Measurements from ENCODE around the gene TMEM138.

TMEM138 gene

GRCh38 chr11:61413496-61413895 lies 51.3 kb downstream of the TMEM138 start:
- Histone ChIP-seq H3K36me3 (ENCODE audit: control insufficient read depth, low read length) (peaks cover 97% of the 10 kb centered on the region), H3K27me3 (ENCODE audit: control insufficient read depth, low read length) (no peaks in the 10 kb centered on the region), H3K27ac (ENCODE audit: low read depth, low read length) (no peak overlapping the region), H3K4me2 (ENCODE audit: low read length) (no peak overlapping the region), H3K79me2 (ENCODE audit: control insufficient read depth, low read length) (peaks cover 30% of the 10 kb centered on the region), H3F3A (ENCODE audit: control insufficient read depth, insufficient read depth) (0 out of 2 replicates have a peak, but pooled peaks cover 3% of the 10 kb centered on the region), H3K9me3 (ENCODE audit: control insufficient read depth, insufficient read depth, low read length) (no peaks in the 10 kb centered on the region), H3K4me1 (ENCODE audit: control insufficient read depth, low read length) (no peaks in the 10 kb centered on the region), H3K4me3 (ENCODE audit: low read length) (no peak overlapping the region), H3K9me2 (replicated peaks; ENCODE audit: control insufficient read depth, low read length) (no peaks in the 10 kb centered on the region), H4K20me1 (ENCODE audit: control insufficient read depth, insufficient read depth, low read depth, low read length) (0 out of 2 replicates have a peak, but pooled peaks cover 8% of the 10 kb centered on the region)
- TF ChIP-seq CTCF (IDR thresholded peaks at IDR 0.05; ENCODE audit: low read depth, low read length, poor library complexity, severe bottlenecking): no peak
- no peak for TF ChIP-seq EZH2phosphoT487 (IDR thresholded peaks at IDR 0.05; ENCODE audit: borderline replicate concordance, low read length)

GRCh38 chr11:61414547-61414946 lies 52.4 kb downstream of the TMEM138 start:
- no peaks in the 10 kb centered on the region for H3K9me2 ChIP-seq (replicated peaks; ENCODE audit: control insufficient read depth, low read length)
- no peaks in the 10 kb centered on the region for H3K27me3 ChIP-seq (ENCODE audit: control insufficient read depth, low read length)
- TF ChIP-seq CTCF (IDR thresholded peaks at IDR 0.05; ENCODE audit: low read depth, low read length, poor library complexity, severe bottlenecking) (no peak), EZH2phosphoT487 (IDR thresholded peaks at IDR 0.05; ENCODE audit: borderline replicate concordance, low read length) (no peak)
- H3K4me1 ChIP-seq (ENCODE audit: control insufficient read depth, low read length): no peaks in the 10 kb centered on the region
- H3K79me2 ChIP-seq (ENCODE audit: control insufficient read depth, low read length): peaks cover 40% of the 10 kb centered on the region
- H3F3A ChIP-seq (ENCODE audit: control insufficient read depth, insufficient read depth): 0 out of 2 replicates have a peak, but pooled peaks cover 3% of the 10 kb centered on the region
- no peak overlapping the region for H3K27ac ChIP-seq (ENCODE audit: low read depth, low read length)
- no peak overlapping the region for H3K4me2 ChIP-seq (ENCODE audit: low read length)
- H4K20me1 ChIP-seq (ENCODE audit: control insufficient read depth, insufficient read depth, low read depth, low read length): 0 out of 2 replicates have a peak, but pooled peaks cover 8% of the 10 kb centered on the region
- peaks cover 99% of the 10 kb centered on the region for H3K36me3 ChIP-seq (ENCODE audit: control insufficient read depth, low read length)
- no peak overlapping the region for H3K4me3 ChIP-seq (ENCODE audit: low read length)
- no peaks in the 10 kb centered on the region for H3K9me3 ChIP-seq (ENCODE audit: control insufficient read depth, insufficient read depth, low read length)

GRCh38 chr11:61415381-61415780 lies 53.2 kb downstream of the TMEM138 start:
- Histone ChIP-seq H3K9me2 (replicated peaks; ENCODE audit: control insufficient read depth, low read length) (no peaks in the 10 kb centered on the region), H3K79me2 (ENCODE audit: control insufficient read depth, low read length) (peaks cover 48% of the 10 kb centered on the region)
- TF ChIP-seq CTCF (IDR thresholded peaks at IDR 0.05; ENCODE audit: low read depth, low read length, poor library complexity, severe bottlenecking): no peak
- TF ChIP-seq EZH2phosphoT487 (IDR thresholded peaks at IDR 0.05; ENCODE audit: borderline replicate concordance, low read length): no peak

More at GRCh38 chr11:61415381-61415780, 53.2 kb downstream of the TMEM138 start:
- H3K36me3 ChIP-seq (ENCODE audit: control insufficient read depth, low read length): peaks cover 99% of the 10 kb centered on the region
- no peaks in the 10 kb centered on the region for H3K4me1 ChIP-seq (ENCODE audit: control insufficient read depth, low read length)
- H4K20me1 ChIP-seq (ENCODE audit: control insufficient read depth, insufficient read depth, low read depth, low read length): 0 out of 2 replicates have a peak, but pooled peaks cover 9% of the 10 kb centered on the region
- no peak overlapping the region for H3K4me3 ChIP-seq (ENCODE audit: low read length)
- no peaks in the 10 kb centered on the region for H3K27me3 ChIP-seq (ENCODE audit: control insufficient read depth, low read length)
- no peaks in the 10 kb centered on the region for H3K9me3 ChIP-seq (ENCODE audit: control insufficient read depth, insufficient read depth, low read length)
- H3K27ac ChIP-seq (ENCODE audit: low read depth, low read length): no peak overlapping the region
- H3K4me2 ChIP-seq (ENCODE audit: low read length): no peak overlapping the region
- H3F3A ChIP-seq (ENCODE audit: control insufficient read depth, insufficient read depth): 0 out of 2 replicates have a peak, but pooled peaks cover 3% of the 10 kb centered on the region
